ENCODE results near the gene POLR2E.

POLR2E gene

GRCh38 chr19:1093330-1093729, 1.8 kb downstream of the POLR2E start:
- DNase-seq, result no peak

DNA sequence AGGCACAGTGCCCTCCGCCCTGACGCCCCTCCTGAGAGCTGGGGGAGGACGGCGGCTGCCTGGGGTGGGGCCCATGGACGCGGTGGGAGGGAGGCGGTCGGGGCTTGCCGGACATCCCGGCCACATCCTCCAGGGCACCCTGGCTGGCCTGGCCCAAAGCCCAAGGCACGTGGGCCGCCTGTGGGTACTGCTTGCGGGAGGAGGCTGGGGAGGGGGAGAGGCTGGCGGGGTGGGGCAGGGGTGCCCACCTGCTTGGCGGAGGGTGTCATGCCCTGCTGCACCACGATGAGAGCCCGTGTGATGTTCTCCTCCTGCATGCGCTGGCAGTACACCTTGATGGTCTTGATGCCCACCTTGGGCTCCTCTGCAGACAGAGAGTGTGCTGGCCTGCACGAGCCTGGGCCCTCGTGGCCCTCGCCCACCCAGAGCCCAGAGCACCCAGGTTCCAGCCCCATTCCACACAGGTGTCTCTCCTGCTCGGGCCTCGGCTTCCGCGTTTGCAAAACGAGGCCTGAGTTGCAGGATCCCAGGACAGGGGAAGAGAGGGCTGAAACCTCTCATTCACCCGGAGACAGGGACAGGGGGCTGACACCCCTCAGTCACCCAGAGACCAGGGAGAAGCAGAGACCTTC, 3.5 kb downstream of the POLR2E start:
- no peak for DNase-seq

- no peak for DNase-seq
Observed at GRCh38 chr19:1090731-1091543, 4.2 kb downstream of the POLR2E start.

DNA sequence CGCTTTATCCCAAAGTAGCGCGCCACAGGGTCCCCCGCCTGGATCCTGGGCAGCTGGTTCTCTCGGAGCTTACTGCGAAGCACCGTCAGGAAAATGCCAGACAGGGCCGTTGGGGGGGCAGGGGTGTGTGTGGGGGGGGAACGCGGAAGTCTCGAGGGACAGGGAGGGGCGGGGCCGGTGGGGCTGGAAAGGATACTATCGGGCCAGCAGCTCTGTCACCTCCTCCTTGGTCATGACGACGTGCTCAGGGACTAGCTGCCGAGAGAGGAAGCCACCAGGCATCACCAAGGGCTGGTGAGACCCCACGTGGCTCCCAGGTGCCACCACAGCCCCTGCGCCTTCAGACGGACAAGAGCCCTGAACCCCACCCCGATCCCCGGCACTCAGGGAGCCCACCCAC, 5.3 kb downstream of the POLR2E start:
- no peak for DNase-seq

DNA sequence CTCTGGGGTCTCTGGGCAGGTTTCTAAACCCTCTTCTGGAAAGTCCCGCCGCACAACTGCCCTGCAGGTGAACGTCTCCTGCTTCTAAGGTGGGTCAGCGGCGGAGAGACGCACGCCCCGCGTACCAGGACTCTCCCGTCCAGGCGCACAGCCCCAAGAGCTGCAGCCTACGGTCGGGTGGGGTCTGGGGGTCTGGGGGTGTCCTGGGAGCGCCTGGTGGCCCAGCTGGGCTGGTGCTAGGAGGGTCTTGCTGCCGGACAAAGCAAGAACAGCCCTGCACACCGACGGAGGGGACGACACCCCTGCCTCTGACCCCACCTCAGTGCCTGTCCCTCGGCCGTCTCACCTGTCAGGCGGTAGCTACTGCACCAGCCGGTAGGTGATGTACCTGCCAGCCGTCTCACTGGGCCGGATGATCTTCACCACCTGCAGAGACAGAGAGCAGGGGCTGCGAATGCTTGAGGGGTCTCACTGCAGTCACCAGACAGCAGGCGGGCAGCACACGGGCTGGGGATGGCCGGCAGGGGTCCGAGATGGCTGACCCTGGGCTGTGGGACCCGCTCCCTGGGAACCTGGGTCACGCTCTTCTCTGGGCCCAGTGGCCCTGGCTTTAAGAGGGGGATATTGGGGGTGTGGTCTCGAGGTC, 5.9 kb downstream of the POLR2E start:
- no peak for DNase-seq

DNA sequence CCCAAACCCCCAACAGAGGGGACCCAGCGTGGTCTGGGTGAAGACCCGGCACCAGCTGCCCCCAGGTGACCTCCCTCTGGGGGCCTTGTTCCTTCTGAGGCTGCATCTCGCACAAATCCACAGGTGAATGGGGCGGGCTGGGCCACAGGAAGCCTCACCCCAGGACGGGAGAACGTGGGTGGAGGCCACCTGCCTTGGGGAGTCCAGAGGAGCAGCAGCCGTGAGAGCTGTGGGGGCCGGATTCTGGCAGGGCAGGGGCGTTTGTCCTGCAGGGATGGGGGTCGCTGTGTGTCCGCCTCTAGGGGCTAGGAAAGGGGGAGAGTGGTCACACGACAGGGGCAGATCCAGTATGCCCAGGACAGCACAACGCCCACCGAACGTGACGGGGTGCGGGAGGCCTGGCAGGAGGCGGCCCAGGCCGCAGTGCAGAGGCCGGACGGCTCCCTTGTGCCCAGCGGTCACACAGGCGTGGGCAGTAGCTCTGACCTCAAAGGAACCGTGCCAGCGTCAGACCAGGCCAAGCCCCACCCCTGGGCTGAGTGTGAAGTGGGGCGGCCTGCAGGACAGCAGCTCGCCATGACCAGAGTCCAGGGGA, 6.7 kb downstream of the POLR2E start:
- DNase-seq, result no peak

- peak; percentile 89 for DNase-seq
Observed at GRCh38 chr19:1087813-1088415, 7.3 kb downstream of the POLR2E start.

- no peak for DNase-seq
Observed at GRCh38 chr19:1086613-1087012, 8.6 kb downstream of the POLR2E start.

DNA sequence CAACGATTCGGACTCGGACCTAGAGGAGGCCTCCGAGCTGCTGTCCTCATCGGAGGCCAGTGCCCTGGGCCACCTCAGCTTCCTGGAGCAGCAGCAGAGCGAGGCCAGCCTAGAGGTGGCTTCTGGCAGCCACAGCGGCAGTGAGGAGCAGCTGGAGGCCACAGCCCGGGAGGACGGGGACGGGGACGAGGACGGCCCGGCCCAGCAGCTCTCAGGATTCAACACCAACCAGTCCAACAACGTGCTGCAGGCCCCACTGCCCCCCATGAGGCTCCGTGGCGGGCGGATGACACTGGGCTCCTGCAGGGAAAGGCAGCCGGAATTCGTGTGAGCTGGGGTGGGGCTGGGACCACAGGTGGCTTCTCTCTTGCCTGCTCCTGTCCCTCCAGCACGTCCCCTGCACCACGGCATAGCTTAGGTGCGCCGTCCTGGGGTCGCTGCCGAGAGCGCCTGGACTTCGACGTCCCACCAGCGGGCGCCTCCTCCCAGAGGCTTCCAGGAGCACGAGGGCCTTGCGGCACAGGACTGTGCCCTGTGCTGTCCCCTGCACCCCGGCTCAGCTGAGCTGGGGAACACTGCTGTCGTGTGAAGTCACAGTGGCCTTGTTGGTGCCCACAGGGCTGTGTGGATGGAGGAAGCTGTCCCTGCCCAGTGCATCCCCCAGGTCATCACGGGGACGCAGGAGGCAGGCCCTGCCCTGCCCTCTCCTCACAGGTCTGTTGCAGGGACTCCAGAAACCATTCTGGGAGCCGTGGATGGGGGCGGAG, 9.3 kb downstream of the POLR2E start:
- DNase-seq, result no peak

DNA sequence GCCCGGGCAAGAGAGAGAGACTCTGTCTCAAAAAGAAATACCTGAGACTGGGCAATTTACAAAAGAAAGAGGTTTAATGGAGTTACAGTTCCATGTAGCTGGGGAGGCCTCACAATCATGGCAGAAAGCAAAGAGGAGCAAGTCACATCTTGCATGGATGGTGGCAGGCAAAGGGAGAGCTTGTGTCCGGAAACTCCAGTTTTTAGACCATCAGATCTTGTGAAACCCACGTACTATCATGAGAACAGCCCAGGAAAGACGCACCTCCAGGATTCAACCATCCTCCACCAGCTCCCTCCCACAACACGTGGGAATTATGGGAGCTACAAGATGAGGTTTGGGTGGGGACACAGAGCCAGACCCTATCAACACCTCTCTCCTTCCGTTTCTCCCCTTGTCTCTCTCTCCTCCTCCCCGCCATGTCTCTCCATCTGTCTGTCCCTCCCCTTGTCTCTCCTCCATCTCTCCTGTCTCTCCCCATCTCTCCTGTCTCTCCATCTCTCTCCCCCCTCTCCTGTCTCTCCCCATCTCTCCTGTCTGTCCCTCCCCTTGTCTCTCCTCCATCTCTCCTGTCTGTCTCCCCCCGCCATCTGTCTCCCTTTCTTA, 10.0 kb downstream of the POLR2E start:
- DNase-seq, result no peak

GRCh38 chr19:1084024-1084868, 10.9 kb downstream of the POLR2E start:
- DNase-seq, result no peak

DNA sequence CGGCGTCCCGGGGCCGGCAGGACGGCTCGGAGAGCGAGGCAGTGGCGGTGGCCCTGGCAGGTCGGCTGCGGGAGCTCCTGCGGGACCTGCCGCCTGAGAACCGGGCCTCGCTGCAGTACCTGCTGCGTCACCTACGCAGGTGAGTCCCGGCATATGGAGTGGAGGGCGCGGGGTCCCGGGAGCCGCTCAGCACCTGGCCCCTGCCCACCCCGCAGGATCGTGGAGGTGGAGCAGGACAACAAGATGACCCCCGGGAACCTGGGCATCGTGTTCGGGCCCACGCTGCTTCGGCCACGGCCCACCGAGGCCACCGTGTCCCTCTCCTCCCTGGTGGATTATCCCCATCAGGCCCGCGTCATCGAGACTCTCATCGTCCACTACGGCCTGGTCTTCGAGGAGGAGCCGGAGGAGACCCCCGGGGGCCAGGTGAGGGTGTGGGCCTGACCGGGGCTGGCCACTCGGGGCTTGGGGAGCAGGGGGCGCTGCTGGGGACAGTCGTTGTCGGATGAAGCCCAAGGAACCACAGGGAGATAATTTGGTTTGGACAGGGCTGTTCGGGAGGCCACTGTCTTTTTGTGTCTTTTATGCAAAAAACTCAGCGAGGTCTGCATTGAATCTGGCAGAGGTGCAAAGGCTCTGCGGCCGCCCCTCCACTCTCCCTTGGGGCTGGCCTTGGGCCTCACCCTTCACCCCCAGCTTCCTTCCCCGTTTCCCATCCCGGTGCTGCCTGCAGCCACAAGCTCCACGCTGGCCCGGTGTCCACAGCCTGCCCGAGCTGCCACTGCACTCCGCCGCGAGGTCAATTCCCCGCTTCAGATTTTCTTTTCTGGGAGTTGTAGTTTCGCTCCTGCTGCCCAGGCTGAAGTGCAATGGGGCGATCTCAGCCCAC, 12.0 kb downstream of the POLR2E start:
- no peak for DNase-seq

DNA sequence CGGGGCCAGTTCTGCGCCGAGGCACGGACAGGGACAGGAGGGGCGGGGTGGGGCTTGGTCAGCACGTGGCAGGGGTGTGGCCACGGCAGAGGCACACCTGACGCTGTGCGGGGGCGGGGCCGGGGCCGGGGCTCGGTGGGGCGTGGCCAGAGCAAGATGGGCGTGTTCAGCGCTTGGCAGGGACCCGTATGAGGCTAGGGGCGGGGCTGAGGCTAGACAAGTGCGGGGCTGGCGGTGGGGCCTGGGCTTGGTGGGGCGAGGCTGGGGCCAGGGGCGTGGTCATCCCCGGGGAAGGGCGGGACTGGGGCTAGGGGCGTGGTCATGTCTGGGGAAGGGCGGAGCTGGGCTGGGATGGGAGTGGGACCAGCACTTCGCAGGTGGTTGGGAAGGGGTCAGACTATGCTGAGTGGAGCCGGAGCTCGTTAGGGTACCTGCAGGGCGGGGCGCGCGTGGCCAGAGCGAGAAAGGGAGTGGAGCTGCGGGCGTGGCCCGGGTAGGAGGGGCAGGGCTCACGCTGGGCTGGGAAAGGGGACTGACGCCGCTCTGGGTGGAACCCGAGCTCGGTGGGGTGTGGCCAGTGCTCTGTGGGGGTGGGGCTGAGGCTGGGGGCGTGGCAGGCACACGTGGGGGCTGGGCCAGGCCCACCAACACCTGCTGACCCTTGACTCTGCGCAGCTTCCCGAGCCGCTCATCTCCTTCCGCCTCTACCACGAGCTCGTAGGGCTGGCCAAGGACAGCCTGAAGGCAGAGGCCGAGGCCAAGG, 12.8 kb downstream of the POLR2E start:
- no peak for DNase-seq

DNA sequence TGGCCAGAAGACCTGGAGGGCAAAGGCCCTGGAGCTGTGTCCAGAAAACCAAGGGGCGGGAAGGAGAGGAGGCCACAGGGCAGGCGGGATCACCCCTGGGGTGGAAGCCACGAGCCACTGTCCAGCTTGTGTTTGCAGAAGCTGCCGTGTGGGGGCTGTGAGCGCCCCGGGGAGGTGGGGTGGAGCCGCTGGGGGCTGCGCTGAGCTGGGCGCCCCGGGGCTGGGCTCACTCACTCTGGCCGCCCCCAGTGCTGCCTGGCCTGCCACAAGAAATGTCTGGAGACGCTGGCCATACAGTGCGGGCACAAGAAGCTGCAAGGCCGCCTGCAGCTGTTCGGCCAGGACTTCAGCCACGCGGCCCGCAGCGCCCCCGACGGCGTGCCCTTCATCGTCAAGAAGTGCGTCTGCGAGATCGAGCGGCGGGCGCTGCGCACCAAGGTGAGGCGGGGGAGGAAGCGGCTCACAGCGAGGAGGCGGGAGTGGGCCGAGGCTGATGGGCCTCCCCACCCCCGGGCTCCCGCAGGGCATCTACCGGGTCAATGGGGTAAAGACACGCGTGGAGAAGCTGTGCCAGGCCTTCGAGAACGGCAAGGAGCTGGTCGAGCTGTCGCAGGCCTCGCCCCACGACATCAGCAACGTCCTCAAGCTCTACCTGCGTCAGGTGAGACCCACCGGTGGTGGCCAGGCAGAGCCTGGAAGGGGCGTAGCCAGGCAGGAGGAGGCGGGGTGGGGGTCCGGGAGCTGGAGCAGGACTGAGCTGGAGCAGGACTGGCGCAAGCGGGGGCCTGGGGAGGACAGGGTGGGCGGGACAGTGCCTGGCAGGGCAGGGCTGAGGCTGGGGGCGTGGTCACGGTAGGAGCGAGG, 13.6 kb downstream of the POLR2E start:
- no peak for DNase-seq

GRCh38 chr19:1080360-1081161, 14.6 kb downstream of the POLR2E start:
- no peak for DNase-seq

- no peak for DNase-seq
Observed at GRCh38 chr19:1079566-1080111, 15.5 kb downstream of the POLR2E start.

DNA sequence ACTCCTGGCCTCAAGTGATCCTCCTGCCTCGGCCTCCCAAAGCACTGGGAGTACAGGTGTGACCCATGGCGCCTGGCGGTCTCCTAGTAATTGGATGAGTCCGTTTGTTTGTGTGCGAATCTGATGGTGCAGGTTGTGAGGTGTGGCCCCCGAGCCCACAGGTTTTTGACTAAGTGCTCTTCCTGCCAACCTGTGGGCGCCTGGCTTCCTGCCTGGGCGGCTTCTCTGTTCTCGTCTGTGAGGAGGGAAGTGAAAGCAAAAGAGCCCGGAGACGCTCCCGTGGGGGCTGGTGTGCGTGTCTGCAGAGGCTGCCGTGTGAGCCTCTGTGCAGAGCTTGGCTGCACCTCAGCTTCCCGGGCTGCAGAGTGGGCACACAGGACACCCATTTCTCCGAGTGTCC, 18.2 kb downstream of the POLR2E start:
- DNase-seq, result no peak

Data from OCI-M1 (cell line).